ENCODE measurements around the gene BCAS2.
A peak's percentile ranks its signal among the peaks of the same experiment; 100 is the strongest.
"Not testable (repeated sequence)": the region's sequence is repeated elsewhere in the genome, so short reads cannot be mapped to it uniquely, and the experiment has no call there.

The BCAS2 gene

GRCh38 chr1:114581335-114582287 lies at the start of gene BCAS2:
TSS of gene BCAS2 (minus strand) at chr1:114581615. CDS start at chr1:114581591, 24 bp downstream.
- peak; percentile 94 to 97 for DNase-seq

GRCh38 chr1:114627107-114627506 lies 45.7 kb upstream of the BCAS2 start:
- no peak for DNase-seq

- no peak for DNase-seq
Measured at GRCh38 chr1:114623364-114623763, 41.9 kb upstream of the BCAS2 start.

GRCh38 chr1:114620419-114620818 lies 39.0 kb upstream of the BCAS2 start:
- no peak for DNase-seq

GRCh38 chr1:114618606-114619005 lies 37.2 kb upstream of the BCAS2 start:
- no peak for DNase-seq

GRCh38 chr1:114610546-114611245 lies 29.3 kb upstream of the BCAS2 start:
- DNase-seq: no peak

- DNase-seq: no peak
Measured at GRCh38 chr1:114609826-114610225, 28.4 kb upstream of the BCAS2 start.

GRCh38 chr1:114609026-114609425 lies 27.6 kb upstream of the BCAS2 start:
- DNase-seq: no peak

- no peak for DNase-seq
Measured at GRCh38 chr1:114607223-114607622, 25.8 kb upstream of the BCAS2 start.

- no peak for DNase-seq
Measured at GRCh38 chr1:114597949-114598348, 16.5 kb upstream of the BCAS2 start.

GRCh38 chr1:114595602-114596001 lies 14.2 kb upstream of the BCAS2 start:
- DNase-seq: no peak

GRCh38 chr1:114594046-114594445 lies 12.6 kb upstream of the BCAS2 start:
- no peak for DNase-seq

- DNase-seq: no peak
Measured at GRCh38 chr1:114589122-114589521, 7.7 kb upstream of the BCAS2 start.

GRCh38 chr1:114588196-114588689 lies 6.8 kb upstream of the BCAS2 start:
- DNase-seq: no peak

GRCh38 chr1:114587203-114587991 lies 6.0 kb upstream of the BCAS2 start:
- DNase-seq: no peak

GRCh38 chr1:114586513-114587047 lies 5.2 kb upstream of the BCAS2 start:
- no peak for DNase-seq

GRCh38 chr1:114585231-114585630 lies 3.8 kb upstream of the BCAS2 start:
- DNase-seq: no peak

GRCh38 chr1:114574365-114574764 lies 7.0 kb downstream of the BCAS2 start:
- no peak for DNase-seq

- DNase-seq: no peak
Measured at GRCh38 chr1:114564141-114564540, 17.3 kb downstream of the BCAS2 start.

GRCh38 chr1:114562978-114563510 lies 18.4 kb downstream of the BCAS2 start:
- DNase-seq: not testable (repeated sequence)

- DNase-seq: no peak
Measured at GRCh38 chr1:114561333-114561732, 20.1 kb downstream of the BCAS2 start.

GRCh38 chr1:114559356-114559755 lies 22.1 kb downstream of the BCAS2 start:
- DNase-seq: no peak
